Measurements from ENCODE around the gene CASKIN2.

GRCh38 chr17:75482098-75482942 lies 33.0 kb downstream of the CASKIN2 start:
- TF ChIP-seq CTCF (IDR thresholded peaks at IDR 0.05), result no peak
- no peak for TF ChIP-seq POLR2AphosphoS5 (IDR thresholded peaks at IDR 0.05)
